Endothelial cell of hepatic sinusoid (primary cell): ENCODE data around the gene CDHR5.

Source experiments
- in situ Hi-C: cut with HindIII; loops from 2 replicates; pipeline ENCODE4 v1.10.0; 2017; ENCODE audit warnings: low sequenced_read_pairs

The CDHR5 gene

DNA sequence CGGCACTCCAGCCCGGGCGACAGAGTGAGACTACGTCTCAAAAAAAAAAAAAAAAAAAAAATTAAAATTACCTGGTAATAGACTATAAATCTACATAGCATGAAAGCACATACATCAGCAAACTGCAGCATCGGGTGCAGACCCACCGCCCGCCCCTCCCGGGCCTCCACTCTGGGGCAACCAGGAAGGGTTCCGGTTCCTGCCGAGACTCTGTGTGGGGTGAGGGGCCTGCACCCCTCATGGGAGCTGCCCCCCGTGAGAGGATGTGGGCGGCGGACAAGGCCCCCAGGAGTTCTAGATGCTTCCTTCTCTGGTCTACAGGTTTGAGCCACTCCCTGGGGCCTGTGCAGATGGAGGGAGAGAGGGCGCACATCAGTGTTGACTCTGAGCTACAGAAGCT lies 21.5 kb upstream of the CDHR5 start:
- in situ Hi-C loops: no loop called here

DNA sequence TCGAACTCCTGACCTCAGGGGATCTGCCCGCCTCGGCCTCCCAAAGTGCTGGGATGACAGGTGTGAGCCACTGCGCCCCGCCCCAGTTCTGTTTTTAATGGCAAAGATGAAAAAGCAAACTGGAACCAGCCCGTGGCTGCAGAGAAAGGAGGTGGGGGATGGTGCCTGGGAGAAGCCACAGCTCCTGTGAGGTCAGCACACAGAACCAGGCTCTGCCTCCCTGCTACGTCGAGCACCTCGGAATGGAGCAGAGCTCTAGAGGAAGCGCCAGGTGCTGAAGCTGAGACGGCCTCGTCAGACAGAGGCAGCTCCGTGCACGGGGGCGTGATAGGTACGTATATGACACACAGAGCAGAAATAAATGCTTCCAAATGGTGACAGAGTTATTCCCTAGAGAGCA lies 20.8 kb upstream of the CDHR5 start:
- in situ Hi-C loops: no loop called here

DNA sequence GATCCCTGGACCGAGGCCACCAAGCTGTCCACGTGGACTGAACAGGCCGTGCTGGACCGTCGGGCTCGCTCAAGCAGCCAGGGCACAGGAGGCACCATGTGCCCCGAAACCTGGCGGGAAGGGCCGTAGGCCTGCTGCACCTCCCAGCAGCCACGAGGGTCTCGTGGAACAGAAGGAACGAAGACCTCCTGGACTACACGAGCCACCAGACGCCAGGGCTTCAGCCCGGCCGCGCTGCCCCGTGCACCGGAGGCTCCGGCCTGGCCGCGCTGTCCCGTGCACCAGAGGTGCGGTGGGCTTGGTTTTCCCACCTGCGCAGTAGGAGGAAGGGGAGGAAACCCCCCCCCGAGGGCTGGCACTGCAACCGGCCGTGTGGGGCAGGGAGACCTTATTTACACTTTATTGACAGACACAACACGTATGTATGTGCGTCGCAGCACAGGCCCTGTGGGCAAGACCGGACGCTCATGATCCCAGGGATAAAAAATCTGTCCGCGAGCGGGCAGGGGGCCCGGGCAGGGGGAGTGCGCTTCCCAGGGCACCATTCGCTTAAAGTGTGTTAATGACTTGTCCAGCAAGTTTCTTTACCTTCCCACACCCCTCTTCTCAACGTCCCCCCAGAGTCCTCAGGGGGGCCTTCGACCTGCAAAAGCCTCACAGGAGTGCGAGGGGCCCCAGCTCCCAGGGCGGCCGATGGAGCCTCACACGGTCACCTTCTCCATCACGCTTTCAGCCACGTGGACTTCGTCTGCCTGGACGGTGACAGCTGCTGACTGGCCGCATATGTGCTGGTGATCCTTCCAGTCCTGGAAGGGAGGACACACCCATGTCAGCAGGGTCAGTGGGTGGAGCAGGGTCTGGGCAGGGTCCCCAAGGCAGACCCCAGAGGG lies 19.3 kb upstream of the CDHR5 start:
- in situ Hi-C loops: no loop called here

DNA sequence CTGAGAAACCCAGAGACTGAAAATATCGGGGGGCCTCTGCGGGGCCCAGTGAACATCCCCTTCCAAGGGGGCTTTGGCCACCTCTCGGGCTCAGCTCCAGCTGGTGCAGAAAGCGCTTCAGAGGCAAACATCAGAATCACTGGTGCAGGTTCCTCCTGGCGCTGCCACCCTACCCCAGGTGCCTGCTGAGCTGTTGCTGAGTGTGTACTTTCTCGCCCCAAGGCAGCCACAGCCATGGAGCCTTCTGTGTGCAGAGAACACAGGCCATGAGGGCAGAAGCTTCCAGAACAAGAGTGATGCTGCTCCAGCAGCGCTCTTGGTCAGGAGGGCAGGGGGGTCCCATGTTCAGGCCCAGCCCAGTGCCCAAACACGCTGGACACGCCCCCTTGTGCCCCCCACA lies 18.6 kb upstream of the CDHR5 start:
- in situ Hi-C loops: no loop called here

DNA sequence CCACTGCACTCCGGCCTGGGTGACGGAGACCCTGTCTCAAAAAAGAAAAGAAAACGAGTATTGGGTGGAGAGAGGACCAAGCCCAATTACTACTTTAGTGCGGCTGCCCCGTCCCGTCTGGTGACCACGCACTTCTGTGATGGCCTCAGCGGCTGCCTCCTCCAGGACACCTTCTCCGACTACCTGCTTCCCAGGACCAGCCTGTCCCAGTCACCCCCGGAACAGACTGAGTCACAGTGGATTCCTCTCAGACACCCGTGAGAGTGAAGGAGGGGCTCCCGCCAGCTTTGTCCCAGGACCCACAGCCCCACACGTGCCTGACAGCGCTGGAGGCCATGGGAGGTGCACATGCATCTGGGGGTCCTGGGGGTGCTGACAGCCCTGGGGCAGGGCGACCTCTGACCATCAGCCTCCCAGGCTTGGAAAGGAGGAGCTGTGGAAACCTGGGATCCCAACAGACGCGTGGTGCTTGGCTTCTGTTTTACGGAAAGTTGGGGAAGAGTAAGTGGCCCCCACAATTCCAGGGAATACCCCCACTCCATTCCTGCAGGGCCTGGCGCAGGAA lies 17.1 kb upstream of the CDHR5 start:
- in situ Hi-C loops: no loop called here

DNA sequence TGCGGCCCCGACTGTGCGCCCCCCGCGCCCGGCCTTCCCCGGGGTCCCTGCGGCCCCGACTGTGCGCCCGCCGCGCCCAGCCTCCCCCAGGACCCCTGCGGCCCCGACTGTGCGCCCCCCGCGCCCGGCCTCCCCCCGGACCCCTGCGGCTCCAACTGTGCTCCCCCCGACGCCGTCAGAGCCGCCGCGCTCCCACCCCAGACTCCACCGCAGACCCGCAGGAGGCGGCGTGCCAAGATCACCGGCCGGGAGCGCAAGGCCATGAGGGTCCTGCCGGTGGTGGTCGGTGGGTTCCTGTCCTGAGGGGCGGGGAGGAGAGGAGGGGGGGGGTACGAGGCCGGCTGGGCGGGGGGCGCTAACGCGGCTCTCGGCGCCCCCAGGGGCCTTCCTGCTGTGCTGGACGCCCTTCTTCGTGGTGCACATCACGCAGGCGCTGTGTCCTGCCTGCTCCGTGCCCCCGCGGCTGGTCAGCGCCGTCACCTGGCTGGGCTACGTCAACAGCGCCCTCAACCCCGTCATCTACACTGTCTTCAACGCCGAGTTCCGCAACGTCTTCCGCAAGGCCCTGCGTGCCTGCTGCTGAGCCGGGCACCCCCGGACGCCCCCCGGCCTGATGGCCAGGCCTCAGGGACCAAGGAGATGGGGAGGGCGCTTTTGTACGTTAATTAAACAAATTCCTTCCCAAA lies 15.4 kb upstream of the CDHR5 start:
- in situ Hi-C loops: no loop called here

DNA sequence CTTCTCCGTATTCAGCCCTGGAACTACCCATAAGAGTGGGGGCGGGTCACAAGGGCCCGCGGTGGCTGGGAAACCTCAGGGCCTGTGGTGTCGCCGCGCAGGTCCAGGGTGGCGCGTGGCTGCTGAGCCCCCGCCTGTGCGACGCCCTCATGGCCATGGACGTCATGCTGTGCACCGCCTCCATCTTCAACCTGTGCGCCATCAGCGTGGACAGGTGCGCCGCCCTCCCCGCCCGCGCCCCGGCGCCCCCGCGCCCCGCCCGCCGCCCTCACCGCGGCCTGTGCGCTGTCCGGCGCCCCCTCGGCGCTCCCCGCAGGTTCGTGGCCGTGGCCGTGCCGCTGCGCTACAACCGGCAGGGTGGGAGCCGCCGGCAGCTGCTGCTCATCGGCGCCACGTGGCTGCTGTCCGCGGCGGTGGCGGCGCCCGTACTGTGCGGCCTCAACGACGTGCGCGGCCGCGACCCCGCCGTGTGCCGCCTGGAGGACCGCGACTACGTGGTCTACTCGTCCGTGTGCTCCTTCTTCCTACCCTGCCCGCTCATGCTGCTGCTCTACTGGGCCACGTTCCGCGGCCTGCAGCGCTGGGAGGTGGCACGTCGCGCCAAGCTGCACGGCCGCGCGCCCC lies 14.7 kb upstream of the CDHR5 start:
- in situ Hi-C loops: no loop called here

DNA sequence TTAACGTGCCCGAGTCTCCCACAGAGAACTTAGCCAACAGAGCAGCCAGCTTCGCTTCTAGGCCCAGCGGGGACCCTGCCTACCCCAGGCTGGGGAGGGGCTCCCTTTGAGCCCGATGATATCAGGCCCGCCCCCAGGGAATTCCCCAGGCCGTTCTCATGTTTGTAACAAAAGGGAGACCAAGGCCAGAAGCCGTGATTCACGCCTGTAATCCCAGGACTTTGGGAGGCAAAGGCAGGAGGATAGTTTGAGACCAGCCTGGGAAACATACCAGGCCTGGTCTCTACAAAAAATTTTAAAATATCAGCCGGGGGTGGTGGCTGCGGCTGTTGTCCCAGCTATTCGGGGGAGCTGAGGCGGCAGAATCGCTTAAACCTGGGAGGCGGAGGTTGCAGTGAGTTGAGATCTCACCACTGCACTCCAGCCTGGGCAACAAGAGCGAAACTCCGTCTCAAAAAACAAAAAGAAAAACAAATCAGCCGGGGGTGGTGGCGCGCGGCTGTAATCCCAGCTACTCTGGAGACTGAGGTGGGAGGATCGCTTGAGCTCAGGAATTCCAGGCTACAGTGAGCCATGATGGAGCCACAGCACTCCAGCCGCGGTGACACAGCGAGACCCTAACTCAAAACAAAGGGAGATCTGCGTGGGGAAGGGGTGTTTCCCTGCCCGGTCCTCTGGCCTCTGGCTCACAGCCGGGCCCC lies 14.0 kb upstream of the CDHR5 start:
- in situ Hi-C loops: no loop called here

DNA sequence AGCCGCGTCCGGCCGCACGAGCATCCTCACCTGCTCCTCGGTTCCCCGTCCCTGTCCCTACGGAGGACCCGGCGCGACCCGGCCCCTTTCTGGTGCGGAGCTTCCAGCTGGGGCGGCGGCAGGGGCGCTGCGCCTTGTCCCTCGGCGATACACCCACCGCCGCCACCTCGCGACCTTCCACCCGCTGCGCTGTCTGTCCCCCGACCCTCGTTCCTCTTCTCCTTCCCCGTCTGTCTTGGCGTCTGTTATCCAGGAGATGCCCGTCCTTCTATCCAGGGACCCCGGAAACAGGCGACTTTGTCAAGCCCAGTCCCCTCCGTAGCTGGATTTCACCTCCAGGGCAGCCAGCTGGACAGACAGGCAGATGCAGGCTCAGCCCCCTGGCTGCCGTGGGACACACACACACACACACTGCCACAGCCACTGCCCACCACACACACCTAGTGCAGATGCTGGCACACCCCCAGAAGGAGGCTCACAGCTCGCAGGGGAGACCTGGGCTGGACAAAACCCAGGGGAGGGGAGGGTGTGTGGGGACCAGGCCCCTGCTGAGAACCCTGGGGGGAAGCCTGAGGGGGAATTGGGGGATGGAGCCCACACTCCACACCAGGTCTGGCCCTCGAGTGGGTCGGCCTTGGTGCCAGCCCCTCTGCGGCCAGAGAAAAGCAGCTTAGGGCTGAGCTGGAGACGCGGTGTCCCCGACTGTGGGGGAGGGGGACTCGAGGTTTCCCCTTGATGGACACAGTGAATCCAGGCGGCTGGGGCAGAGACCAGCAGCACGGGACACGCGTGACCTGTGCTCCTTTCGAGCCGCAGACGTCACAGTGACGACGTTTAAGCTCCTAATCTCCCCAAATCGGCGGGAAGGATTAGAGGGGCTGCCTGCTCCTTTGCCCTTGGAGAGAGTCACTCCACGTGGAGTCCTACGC lies 13.1 kb upstream of the CDHR5 start:
- in situ Hi-C loops: no loop called here

DNA sequence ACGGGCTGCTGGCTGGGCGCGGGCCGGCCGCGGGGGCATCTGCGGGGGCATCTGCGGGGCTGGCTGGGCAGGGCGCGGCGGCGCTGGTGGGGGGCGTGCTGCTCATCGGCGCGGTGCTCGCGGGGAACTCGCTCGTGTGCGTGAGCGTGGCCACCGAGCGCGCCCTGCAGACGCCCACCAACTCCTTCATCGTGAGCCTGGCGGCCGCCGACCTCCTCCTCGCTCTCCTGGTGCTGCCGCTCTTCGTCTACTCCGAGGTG lies 12.5 kb upstream of the CDHR5 start:
- in situ Hi-C loops: no loop called here

DNA sequence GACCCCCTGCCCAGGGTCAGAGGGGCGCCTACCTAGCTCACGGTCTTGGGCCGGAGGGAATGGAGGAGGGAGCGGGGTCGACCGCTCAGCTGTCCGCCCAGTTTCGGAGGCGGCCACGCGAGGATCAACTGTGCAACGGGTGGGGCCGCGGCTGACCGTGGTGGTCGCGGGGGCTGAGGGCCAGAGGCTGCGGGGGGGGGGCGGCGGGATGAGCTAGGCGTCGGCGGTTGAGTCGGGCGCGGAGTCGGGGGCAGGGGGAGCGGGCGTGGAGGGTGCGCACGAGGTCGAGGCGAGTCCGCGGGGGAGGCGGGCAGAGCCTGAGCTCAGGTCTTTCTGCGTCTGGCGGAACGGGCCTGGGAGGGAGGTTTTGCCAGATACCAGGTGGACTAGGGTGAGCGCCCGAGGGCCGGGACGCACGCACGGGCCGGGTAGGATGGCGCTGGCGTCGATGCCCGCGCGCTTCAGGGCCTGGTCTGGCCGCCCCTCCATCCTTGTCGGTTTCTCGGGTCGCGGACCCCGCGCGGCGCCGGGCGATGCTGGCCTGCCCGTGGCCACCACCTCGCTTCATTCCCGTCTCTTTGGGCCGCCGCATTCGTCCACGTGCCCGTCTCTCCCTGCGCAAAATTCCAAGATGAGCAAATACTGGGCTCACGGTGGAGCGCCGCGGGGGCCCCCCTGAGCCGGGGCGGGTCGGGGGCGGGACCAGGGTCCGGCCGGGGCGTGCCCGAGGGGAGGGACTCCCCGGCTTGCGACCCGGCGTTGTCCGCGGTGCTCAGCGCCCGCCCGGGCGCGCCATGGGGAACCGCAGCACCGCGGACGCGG lies 12.0 kb upstream of the CDHR5 start, which contains the start of gene DRD4:
TSS of gene DRD4 (plus strand) at position 759 of the 822 bp plus-strand sequence. CDS start at position 795, 36 bp downstream.
- in situ Hi-C loops: no loop called here

DNA sequence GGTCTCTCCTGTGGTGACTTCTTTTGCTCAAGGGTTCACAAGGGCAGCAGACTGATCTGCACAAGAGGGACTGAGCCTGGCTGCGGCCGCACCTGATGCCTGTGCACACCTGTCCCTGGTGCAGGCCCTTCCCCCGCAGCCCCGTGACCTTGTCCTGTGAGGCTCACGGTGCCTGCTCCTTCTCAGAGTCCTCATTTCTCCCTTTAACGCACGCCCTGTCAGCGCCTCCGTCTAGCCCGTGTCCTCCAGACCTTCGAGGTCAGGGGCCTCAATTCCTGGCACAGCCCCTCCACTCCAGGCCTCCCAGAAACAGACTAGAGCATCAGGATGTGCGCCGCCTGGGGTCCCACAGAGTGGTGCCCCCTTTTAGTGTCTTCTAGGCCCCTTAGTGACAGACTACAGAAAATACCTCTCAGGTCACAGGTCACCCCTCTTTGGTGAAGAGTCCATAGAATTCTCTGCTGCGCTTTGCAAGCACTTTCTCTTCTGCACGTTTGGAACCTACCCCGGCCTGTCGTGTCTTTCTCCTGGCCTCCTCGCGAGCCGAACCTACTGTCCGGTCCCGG lies 11.3 kb upstream of the CDHR5 start:
- in situ Hi-C loops: no loop called here

DNA sequence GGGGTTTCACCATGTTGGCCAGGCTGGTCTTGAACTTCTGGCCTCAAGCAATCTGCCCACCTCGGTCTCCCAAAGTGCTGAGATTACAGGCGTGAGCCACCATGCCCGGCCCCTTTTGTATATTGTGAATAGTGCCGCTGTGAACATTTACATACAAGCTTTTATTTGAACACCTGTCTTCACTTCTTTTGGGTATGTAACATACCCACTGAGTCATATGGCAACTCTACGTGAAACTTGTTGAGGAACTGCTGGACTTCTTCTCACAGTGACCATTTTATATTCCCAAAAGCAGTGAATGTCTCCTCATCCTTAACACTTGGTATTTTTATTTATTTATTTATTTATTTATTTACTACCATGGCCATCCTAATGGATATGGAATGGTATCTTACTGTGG lies 6.1 kb upstream of the CDHR5 start:
- in situ Hi-C loops: no loop called here

DNA sequence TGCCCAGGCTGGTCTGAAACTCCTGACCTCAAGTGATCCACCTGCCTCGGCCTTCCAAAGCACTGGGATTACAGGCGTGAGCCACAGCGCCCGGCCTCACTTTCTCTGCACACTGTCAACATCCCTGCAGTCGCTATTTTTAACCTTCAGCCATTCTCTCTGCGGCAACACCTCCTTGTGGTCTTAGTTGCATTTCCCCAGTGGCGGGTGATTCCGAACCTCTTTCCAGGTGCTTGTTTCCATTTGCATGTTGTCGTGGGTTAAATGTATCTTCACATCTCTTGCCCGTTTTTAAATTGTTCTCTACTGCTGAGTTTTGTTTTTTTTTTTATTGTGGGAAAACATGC lies 4.5 kb upstream of the CDHR5 start:
- in situ Hi-C loops: no loop called here

DNA sequence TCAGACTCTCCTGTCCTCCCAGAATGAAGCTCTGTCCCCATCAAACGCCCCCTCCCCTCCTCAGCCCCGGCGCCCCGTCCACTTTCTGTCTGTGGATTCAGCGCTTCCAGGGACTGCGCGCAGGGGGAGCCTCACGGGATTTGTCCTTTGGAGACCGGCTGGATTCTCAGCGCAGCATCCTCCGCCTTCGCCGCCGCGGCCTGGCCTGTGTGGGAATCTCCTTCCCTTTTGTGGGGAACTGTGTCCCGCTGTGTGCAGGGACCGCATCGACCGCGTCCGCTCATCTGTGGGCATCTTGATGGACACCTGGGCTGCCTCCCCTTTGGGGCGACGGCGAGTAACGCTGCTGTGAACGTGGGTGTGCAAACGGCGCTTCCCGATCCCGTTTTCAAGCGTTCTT lies 3.3 kb upstream of the CDHR5 start:
- in situ Hi-C loops: no loop called here

DNA sequence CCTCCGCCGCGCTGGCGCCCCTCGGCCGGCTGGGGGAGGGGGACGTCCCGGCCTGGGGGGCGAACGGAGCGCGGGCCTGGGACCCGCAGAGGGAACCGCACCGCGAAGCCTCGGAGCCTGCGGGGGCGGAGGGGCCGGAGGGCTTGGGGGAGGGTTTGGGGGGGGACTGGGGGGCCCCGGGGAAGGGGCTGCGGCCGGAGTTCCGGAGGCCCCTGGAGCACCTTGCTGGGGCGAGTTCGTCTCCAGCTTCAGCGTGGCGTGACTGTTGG lies 2.5 kb upstream of the CDHR5 start:
- in situ Hi-C loops: no loop called here

DNA sequence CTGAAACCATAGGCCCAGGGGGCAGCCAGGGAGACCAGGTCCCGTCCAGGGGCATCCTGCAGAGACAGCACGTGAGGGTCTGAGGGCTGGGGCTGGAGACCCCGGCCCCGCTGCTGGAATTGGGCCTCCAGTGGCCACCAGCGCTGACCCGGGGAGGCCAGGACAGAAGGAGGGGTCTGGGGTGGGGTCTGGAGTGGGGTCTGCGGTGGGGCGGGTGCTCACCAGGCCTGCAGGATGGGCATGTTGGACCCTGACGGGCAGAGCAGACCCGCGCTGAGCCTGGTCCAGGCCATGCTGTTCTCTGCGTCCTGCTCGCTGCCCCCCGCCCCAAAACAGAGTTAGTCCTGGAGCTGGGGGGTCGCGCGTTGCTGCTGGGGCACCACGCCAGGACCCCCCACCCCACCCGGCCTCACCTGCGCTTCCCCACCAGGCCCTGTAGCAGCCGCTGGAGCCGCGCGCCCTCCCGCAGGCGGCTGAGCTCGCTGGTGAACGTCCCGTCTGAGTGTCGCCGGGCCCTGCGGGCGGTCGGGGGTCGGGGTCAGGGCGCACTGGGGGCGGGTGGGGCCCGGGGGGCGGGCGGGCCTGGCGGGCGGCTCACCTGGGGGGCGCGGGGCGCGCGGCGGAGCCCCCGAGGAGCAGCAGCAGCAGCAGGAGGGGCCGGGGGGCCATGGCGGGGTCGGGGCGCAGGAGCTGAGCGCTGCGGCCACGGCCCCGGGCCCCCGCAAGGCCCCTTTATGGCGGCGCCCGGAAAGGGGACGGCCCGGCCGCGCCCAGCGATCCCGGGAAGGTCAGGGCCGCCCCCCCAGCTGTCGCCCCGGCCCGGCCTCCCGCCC lies 1.9 kb upstream of the CDHR5 start, which contains the start of gene SCT:
TSS of gene SCT (minus strand) at position 707 of the 833 bp plus-strand sequence. CDS start at position 669, 38 bp downstream.
- in situ Hi-C loops: no loop called here

DNA sequence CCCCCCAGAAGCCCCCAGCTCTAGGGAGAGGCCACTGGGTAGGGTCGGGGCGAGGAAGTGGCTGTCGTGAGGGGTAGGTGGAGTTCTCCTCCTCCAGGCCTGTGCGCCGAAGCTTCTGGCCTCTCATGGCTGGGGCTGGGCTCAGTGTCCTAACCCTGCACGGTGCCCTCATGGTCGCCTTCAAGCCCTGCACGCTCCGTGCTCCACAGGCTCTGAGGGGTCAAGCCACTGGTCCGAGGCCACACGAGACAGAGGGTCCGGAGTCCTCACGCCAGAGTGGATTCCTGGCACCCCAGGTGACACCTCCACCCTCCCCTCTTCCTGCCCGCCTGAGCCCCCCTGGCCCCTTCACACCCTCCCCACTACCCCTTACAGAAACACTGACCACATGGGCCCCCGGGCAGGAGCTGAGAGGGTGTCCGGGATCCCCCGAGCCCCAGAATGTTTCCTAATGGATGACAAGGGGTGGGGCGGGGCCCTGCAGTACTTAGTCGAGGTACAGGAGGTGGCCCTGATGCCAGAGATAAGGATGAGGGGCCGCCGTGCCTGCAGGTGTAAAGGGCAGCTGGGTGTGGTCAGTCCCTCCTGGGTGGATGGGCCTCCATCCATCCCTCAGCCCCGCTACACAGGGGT lies 997 bp upstream of the CDHR5 start:
- in situ Hi-C loops: no loop called here
